Measurements from ENCODE around the gene PAQR5.
"Not testable (repeated sequence)": the region's sequence is repeated elsewhere in the genome, so short reads cannot be mapped to it uniquely, and the experiment has no call there.

Gene PAQR5, protein sequence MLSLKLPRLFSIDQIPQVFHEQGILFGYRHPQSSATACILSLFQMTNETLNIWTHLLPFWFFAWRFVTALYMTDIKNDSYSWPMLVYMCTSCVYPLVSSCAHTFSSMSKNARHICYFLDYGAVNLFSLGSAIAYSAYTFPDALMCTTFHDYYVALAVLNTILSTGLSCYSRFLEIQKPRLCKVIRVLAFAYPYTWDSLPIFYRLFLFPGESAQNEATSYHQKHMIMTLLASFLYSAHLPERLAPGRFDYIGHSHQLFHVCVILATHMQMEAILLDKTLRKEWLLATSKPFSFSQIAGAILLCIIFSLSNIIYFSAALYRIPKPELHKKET
- long read RNA-seq, donor 1, full-length matches to known transcripts: 1 of 1 reads
- long read RNA-seq, donor 1, partial matches to known transcripts: 0 of 1 reads
- long read RNA-seq, donor 1, other reads (novel, unspliced or antisense): 0 of 1 reads
- long read RNA-seq, donor 2, full-length matches to known transcripts: 1 of 9 reads
- long read RNA-seq, donor 2, partial matches to known transcripts: 8 of 9 reads
- long read RNA-seq, donor 2, other reads (novel, unspliced or antisense): 0 of 9 reads
- long read RNA-seq, donor 3, full-length matches to known transcripts: 1 of 1 reads
- long read RNA-seq, donor 3, partial matches to known transcripts: 0 of 1 reads
- long read RNA-seq, donor 3, other reads (novel, unspliced or antisense): 0 of 1 reads
- long read RNA-seq, donor 4, full-length matches to known transcripts: 1 of 7 reads
- long read RNA-seq, donor 4, partial matches to known transcripts: 6 of 7 reads
- long read RNA-seq, donor 4, other reads (novel, unspliced or antisense): 0 of 7 reads
- long read RNA-seq, donor 5: 0 reads
- long read RNA-seq, donor 6, full-length matches to known transcripts: 3 of 3 reads
- long read RNA-seq, donor 6, partial matches to known transcripts: 0 of 3 reads
- long read RNA-seq, donor 6, other reads (novel, unspliced or antisense): 0 of 3 reads
- long read RNA-seq, donor 7: 0 reads
- long read RNA-seq, donor 8, full-length matches to known transcripts: 3 of 3 reads
- long read RNA-seq, donor 8, partial matches to known transcripts: 0 of 3 reads
- long read RNA-seq, donor 8, other reads (novel, unspliced or antisense): 0 of 3 reads

DNA sequence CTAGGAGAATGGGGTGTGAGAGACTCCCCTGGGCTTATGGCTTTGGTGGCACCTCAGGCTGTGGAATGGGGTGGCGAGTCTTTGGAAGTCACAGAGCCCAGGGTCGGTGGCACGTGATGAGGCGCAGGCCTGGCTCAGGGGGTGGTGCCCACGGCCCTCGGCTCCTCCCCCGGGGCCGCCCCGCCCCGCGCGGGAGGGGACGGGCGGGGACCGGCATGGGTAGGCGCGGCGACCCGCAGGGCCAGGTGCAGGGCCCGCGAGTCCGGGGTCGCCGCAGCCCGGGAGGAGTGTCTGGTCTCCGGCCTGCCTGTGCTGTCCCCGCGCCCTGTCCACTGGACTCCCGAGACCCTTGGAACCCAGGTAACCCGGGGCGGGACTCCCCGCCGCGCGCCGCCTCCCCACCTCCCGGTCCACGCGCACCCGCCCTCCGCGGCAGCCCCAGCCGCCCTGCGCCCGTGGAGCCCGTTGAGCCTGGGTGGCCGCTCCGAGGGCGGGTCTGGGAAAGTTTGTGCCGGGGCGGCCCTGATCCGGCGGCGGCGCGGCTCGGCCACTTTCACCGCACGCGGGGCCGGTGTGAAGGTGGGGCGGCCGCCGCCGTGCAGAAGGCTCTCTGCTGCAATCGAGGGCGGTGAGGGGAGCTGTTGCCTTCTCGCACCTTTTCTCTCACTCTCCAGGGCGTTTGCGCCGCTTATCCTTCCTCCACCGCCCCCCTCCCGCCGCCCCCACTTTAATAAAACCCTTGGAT lies at the start of gene PAQR5:
TSS of gene PAQR5 (plus strand) at position 216 of the 745 bp plus-strand sequence. CDS start 61,169 bp downstream, outside the sequence.
- peak; percentile 70 for DNase-seq

DNA sequence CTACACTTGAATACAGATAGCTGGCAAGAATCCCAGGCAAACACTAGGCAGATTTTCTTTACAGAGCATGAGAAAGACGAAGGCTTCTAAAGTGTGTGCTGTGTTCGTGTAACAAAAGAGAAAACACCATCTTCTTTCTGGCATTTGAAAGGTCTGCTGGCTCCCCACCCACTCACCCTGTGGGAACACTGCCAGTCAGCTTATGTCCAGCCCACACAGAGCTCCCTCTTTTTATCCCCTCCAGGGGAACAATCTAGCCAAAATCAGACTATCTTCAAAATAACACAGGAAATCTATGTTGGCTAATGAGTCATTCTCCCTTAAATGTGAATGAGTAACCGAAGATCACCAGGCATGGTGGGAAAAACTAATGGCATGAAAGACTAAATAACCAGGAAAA lies 45.6 kb upstream of the PAQR5 start:
- DNase-seq: no peak

DNA sequence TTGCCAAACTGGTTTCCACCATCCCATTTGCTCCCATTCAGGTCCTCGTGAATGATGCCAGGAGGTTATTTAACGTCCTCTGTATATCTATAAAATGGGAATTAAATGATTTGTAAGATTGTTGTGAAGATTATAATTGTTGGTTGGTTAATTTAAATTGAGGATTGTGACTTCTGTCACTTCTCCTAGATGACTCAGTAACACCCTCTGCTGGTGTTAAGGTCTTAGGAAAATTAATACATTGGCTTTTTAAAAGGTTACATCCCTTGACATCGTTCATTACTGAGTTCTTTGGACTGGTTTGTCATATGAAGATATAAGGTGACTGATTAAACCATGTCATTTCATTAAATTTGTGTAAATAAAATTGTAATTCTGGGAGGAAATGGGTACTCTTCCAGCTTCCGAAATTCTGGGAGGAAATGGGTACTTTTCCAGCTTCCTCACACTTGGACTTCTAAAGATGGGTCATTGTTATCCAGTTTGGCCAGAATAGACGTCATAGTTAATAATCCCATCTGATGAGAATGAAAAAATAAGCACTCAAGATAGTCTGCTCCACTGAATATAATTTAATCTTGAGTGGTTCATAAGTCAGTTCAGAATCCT lies 33.3 kb upstream of the PAQR5 start:
- DNase-seq: no peak

DNA sequence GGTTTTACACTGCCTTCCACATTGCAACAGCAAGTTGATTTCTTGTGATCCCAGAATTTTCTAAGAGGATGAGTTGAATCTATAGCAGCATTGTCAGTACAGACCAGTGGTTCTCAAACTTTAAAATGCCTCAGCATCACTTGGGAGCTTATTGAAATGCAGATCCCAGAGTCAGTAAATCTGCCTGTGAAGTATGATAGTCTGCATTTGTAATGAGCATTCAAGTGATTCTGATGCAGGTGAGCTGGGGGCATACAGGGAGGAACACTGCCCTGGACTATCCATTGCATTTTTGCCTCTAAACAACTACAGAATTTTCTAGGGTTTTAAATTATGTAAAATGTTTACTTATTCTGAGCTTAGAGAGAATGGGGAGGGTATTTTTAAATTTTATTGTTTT lies 27.5 kb upstream of the PAQR5 start:
- DNase-seq: no peak

DNA sequence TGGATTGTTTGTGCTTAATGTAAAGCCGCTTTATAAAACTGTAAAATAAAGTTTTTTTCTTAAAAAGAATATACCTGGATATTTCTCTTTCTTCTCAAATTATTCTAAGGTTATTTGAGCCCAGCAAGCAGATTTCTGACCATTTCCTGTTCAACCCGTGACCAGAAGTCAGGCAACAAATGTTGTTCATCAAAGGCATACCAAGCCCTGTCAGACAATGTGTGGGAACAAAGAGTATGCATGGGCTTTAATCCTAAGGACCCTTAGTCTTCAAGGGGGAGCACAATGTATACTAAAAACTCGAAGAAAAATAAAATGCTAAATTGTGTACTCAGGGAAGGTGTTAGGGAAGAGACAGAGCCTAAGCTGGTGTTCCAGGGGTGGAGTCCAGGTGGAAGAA lies 26.6 kb upstream of the PAQR5 start:
- no peak for DNase-seq

DNA sequence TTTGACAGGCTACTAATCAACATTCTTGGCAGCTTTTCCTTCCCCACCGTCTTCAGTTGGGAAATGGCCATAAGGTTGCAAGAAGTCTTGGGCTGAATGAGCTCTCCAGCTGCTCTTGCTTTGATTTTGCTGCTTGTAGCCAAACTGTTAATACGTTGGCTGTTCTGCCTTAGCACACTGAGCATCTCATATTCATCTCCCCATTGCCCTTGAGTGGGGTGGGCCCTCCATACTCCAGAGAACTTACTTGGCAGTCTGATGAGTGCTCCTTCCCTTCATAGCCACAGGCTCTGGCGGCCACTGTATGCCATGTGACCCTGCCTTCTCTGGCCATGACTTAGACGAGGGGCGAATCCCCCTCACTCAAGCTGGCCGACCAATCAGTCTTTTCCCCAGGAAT lies 25.8 kb upstream of the PAQR5 start:
- no peak for DNase-seq

DNA sequence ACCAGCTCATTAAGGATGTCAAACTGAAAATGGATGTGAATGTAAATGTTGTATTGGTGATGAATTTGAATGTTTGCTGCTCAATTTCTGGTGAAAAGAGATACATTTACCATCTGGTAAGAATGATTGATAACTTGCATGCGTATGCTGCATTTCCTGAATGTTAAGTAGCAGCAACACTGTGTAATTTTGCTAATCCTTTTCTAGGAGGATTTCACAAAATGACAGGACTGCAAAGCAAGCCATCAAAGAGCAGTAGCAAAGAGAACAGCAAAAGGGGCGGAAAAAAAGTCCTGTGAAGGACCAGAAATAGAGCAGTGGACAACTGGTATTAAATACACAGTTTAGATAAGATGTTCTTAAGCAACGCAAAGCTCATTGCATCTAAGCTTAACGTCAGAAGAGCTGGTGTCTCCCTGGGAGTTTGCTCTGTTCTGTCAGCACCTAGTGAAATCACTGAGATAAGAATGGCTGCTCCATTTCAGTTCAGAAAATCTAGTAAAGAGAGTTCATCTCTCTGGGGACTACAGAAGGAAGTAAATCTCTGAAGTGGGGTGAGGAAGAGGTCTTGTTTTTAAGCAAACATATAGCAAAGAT lies 23.5 kb upstream of the PAQR5 start:
- DNase-seq: no peak

DNA sequence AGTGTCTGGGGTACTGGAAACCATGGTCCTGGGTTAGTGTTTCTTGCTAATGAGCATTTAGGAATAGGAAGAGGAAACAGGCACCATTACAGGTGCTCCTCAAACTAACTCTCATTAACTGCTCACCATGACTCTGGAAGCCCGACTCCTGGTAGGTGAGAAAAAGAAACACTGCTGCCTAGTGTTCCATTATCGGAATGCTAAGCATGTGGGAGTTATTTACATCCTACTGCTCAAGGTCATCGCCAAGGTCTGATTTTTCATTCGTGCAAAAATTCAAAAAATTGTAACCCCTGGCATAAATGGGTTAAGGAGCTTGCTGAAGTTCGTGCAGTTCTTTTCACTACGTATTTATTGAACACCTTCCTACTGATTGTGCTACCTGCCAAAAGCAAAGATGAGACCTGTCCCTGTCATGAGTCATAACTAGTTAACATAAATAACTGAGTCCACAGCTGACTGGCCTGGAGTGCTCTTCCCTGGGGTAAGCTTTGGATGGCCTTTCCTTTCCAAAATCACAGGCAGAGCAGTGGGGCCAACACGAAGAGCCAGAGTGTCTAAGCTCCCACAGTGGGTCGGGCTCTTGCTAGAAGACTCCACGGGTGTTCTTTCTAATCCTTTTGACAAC lies 22.7 kb upstream of the PAQR5 start:
- DNase-seq: no peak

DNA sequence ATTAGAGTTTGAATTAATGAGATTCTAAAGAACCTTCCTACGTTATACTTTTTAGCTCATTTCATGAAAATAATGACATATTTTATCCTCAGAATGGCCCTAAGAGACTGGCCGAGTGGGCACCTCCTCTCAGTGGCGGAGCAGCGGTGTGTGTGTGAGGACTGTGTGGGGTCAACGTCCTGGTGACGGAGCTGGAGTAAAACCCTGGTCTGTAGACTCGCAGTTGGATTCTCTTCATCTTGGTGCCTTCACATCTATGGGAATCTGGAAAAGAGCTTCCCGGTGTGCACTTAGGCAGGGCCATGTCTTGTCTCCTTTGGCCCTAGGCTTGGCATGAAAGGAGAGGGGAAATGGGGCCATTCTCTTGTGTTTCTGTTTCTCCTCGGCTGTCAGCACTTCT lies 21.4 kb upstream of the PAQR5 start:
- DNase-seq: no peak

DNA sequence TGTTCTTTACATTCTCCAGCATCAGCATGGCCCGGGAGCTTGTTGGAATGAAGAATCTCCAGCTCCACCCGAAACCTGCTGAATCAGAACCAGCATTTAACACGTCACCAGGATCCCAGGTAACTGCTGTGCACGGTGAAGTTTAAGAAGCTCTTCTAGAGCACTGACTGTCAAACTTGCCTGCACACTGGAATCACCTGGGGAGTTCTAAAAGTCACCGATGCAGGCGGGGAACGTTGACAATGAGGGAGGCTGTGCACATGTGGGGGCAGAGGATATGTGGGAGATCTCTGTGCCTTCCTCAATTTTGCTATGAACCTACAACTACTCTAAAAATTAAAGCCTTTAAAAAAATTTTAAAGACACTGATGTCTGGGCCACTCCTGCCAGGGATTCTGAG lies 19.1 kb upstream of the PAQR5 start:
- no peak for DNase-seq

DNA sequence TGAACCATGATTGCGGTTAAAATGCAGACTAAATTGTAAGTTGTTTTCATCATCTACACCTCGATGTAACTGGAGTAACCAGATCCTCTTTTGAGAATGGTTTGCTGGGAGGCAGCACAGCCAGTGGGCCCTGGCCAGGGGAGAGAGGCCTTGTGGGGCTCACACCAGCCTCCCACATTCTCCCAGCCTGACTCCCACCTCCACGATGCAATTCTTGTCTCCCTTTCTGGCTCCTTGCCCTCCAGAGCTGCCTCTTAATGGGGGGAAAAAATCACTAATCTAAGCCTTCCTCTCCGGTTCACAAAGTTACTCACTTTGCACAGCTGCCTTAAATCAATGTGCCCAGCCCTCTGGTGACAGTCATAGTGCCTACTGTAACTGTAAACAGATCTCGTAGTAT lies 17.9 kb upstream of the PAQR5 start:
- no peak for DNase-seq

DNA sequence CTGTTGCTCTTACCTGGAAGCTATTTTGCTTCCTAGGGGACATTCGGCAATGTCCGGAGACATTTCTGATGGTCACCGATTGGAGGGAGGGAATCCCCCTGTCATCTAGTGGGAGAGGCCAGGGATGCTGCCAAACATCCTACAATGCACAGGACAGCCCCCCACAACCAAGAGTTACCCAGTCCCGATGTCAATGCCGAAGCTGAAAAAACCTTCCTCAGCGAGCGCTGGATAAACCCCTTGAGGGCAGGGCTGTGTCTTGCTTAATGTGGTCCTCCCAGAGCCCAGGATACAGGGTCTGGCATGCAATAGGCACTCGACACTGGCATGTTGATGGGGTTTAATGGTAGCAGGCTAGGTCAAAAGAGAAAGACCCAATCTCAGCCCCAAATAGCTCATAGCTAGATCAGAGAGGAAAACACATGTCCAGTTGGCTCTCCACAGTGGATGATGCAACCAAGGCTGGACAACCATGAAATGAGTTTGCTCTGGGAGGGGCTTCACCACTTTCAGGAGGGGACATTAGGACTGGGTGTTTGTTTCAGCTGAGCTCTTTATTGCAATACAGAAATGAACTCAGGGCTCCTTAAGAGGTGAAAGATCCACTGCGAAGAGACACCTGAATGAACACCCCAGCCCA lies 16.5 kb upstream of the PAQR5 start:
- DNase-seq: no peak

DNA sequence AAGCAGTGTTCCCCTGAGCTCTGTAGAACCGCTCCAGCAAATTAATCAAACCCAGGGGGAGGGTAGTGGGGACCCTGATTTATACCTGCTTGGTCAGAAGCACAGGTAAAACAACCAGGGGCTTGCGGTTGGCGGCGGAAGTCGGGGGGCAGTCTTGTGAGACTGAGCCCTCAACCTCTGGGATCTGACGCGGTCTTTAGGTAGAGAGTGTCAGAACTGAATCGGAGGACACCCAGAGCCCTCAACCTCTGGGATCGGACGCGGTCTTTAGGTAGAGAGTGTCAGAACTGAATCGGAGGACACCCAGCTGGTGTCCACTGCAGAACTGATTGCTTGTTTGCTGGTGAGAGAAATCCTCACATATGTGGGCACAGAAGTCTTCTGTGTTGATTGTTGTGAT lies 12.9 kb upstream of the PAQR5 start:
- DNase-seq: no peak

DNA sequence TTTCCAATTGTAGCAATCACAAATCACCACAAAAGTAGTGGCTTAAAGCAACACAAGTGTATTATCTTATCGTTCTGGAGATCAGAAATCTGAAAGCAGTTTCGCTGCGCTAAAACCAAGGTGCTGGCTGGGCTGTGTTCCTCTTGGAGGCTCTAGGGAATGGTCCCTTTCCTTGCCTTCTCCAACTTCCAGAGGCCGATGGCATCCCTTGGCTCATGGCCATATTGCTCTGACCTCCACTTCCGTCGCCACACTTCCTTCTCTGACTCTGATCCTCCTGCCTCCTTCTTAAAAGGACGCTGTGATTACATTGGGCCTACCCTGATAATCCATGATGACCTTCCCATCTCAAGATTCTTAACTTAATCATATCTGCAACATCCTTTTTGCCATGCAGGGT lies 10.7 kb upstream of the PAQR5 start:
- DNase-seq: no peak

DNA sequence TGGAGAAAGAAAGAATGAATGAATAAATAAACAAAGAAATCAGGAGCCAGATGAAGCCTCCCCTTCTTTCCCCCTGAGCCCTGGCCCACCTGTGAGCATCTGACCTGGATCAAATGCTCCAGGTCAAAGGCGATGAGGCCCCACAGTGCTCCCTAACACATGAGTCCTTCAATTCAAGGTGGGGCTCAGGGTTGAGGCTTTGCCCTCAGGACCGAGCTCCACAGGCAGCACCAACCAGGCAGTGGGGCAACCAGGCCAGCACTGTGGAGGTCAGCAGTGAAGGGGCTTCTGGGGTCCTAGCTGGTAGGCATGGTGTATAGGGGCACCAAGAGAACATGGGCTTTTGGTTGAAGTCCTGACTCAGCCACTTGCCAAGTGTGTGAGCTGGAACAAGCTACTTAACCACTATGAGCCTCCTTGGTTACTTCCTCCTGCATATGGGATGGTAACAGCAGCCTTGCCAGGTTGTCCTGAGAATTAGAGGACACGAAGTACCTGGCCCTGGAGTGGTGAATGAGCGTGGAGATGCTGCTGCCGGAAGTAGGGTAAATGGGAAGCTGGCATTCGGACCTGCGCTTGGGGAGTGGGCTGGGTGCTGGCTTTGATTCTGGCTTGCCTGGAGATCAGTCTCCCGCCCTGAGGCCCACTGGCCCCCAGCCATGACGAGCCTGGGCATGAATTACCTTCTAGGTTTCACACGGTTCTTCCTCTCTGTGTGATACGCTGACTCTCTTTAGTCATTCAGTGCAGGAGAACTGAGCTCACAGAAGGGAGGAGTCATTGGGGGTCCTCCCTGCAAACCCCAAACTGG lies 10.0 kb upstream of the PAQR5 start:
- DNase-seq: no peak

DNA sequence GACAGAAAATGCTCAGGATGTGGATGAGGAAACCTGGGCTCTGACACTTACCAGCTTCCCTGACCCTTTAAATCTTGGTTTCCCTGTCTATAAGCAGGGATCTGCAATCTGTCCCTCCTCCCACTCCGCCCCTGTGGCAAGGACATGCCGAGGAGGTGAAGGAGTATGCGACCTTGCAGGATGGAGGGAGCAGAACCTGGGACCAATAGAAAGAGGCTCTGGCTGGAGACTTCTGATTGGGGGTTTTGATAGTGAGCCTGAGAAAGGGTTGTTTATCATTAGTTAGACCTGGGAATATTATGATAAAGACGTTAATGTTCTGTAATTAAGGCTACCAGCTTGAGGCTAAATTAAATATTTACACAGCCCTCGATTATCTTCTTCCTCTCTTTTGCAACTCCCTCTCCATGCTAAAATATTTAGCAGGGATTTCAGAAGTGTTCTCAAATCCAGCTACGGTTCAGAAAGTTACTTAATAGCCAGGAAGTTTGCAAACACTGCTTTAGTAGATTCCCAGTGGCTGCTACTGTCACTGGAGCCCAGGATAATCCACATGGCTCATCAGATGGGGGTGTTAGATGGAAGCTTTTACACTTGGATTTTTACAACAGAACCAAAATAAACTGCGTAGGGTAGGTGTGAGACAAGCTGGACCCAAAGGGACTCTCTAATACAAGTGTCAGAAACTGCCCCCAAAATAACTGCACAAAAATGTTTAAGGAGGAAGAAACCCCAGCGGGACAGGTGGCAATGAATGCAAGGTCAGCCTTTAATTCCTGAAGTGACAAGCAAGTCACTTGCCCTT lies 9.2 kb upstream of the PAQR5 start:
- no peak for DNase-seq

DNA sequence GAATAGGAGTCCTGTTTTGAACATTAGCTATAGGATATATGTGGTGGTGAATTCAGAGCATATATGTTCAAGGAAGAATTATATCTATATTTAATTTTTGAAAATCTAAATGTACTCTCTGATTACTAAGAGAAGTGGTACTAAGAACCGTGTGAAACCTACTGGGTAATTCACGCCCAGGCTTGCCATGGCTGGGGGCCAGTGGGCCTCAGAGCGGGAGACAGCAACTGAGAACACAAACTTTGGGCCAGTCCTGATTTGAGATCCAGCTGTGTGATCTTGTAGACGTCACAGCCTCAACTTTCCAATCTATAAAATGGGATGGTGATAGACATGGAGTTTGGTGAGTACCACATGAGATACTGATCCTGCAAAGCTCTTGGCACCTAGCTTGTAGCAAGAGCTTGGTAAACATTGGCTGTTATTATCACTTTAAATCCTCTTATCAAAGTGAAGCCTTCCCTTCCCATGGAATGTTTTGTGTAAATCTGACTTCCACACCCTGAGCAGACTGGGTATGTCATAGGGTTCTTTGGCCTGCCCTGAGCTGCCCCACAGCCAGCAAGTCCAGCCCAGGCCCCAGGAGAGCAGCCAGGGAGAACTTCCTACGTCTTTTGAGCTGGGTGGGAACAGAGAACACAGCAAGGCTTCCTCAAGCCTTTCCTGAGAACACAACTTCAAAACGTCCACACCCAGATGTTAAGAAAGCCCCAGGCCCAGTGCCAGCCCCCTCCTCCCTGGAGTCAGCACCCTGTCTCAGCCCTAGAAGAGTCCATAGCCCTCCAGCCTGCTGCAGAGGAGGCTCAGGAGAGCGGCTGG lies 8.2 kb upstream of the PAQR5 start:
- DNase-seq: no peak

DNA sequence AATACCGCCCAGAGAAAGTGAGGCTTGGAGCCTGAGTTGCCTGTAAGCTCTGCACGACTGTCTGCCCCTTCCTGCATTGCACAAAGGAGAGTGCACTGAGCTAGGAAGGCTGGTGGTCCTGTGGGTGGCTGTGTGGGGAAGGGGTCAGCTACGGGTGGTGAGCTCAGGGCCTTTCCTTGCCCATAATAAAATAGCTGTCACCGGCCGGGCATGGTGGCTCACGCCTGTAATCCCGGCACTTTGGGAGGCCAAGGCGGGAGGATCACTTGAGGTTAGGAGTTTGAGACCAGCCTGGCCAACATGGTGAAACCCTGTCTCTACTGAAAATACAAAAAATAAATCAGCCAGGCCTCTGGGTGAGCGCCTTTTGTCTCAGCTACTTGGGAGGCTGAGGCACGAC lies 7.1 kb upstream of the PAQR5 start:
- DNase-seq: not testable (repeated sequence)

Data from right kidney (tissue), 9 donors.